T-helper 17 cell (primary cell): ENCODE results near the gene PILRA. TPM values are rescaled to one million over a fixed set of nuclear protein-coding genes. Genes with fewer than 3 reads are reported as not detected.

Experiments used
- ATAC-seq: fragments of 150-1000 bp; cut with Tn5 transposase; 2 replicates; pipeline ENCODE4 v1.10.0; 2021; ENCODE audit warnings: mild to moderate bottlenecking, moderate library complexity
- DNase-seq, 3 donors: peaks; one replicate each; pipeline versions ENCODE4 v3.0.0 to v3.0.0-alpha.2; 2020 to 2021
- H3K9me3 ChIP-seq: one replicate; pipeline ENCODE4 v1.7.0; 2013; ENCODE audit warnings: low read length, mild to moderate bottlenecking; ENCODE audit not compliant: control insufficient read depth, poor library complexity, severe bottlenecking
- H3K27ac Mint-ChIP-seq: one replicate; pipeline ENCODE4 v1.8.0; 2022; ENCODE audit warnings: mild to moderate bottlenecking, moderate library complexity, mixed read lengths
- H3K27me3 Mint-ChIP-seq: one replicate; pipeline ENCODE4 v1.8.0; 2022; ENCODE audit warnings: mixed read lengths
- H3K36me3 Mint-ChIP-seq: one replicate; pipeline ENCODE4 v1.8.0; 2022; ENCODE audit warnings: low read depth, mixed read lengths
- H3K4me1 Mint-ChIP-seq: one replicate; pipeline ENCODE4 v1.8.0; 2022; ENCODE audit warnings: mild to moderate bottlenecking, mixed read lengths
- H3K4me3 Mint-ChIP-seq: one replicate; pipeline ENCODE4 v1.8.0; 2022; ENCODE audit warnings: mild to moderate bottlenecking, moderate library complexity, mixed read lengths
- total RNA-seq, 4 donors: library from RNA in 2 of 4; stranded (reverse) in 2 of 4; gene quantifications; one replicate each; pipeline ENCODE4 v1.2.3 and lab custom pipeline; 2022 to 2026

Gene PILRA
- total RNA-seq, 2 donors from 2014 or later = 3.1 to 14.5 TPM

- peaks cover 7% of the 10 kb centered on the region for H3K27me3 Mint-ChIP-seq
- no peaks in the 10 kb centered on the region for H3K4me1 Mint-ChIP-seq
- no peak overlapping the region for H3K4me3 Mint-ChIP-seq
- no peaks in the 10 kb centered on the region for H3K9me3 ChIP-seq
- H3K27ac Mint-ChIP-seq = no peak overlapping the region
- H3K36me3 Mint-ChIP-seq = peaks cover 6% of the 10 kb centered on the region
- ATAC-seq = no peak
- DNase-seq = no peak
These were observed 45.8 kb downstream of the PILRA start for GRCh38 chr7:100418930-100419659.

- H3K9me3 ChIP-seq = no peaks in the 10 kb centered on the region
- H3K4me3 Mint-ChIP-seq = no peak overlapping the region
- H3K36me3 Mint-ChIP-seq = peaks cover 6% of the 10 kb centered on the region
- DNase-seq (no peak), ATAC-seq (no peak)
- peaks cover 7% of the 10 kb centered on the region for H3K27me3 Mint-ChIP-seq
- no peaks in the 10 kb centered on the region for H3K4me1 Mint-ChIP-seq
- no peak overlapping the region for H3K27ac Mint-ChIP-seq
These were observed 46.5 kb downstream of the PILRA start for GRCh38 chr7:100419660-100420226.

- no peaks in the 10 kb centered on the region for H3K9me3 ChIP-seq
- H3K36me3 Mint-ChIP-seq = no peaks in the 10 kb centered on the region
- DNase-seq (no peak), ATAC-seq (no peak)
- H3K4me1 Mint-ChIP-seq = peaks cover 3% of the 10 kb centered on the region
- no peak overlapping the region for H3K27ac Mint-ChIP-seq
- H3K27me3 Mint-ChIP-seq = no peaks in the 10 kb centered on the region
- H3K4me3 Mint-ChIP-seq = no peak overlapping the region
These were observed 50.0 kb downstream of the PILRA start for GRCh38 chr7:100423315-100423714.

- DNase-seq = no peak
- no peaks in the 10 kb centered on the region for H3K36me3 Mint-ChIP-seq
- H3K4me1 Mint-ChIP-seq = peaks cover 14% of the 10 kb centered on the region
- no peak overlapping the region for H3K27ac Mint-ChIP-seq
- no peaks in the 10 kb centered on the region for H3K27me3 Mint-ChIP-seq
- ATAC-seq = no peak
- H3K9me3 ChIP-seq = no peaks in the 10 kb centered on the region
- H3K4me3 Mint-ChIP-seq = no peak overlapping the region
These were observed 52.1 kb downstream of the PILRA start for GRCh38 chr7:100425347-100425746.

- no peak for ATAC-seq
- Mint-ChIP-seq H3K36me3 (no peaks in the 10 kb centered on the region), H3K4me3 (no peak overlapping the region), H3K27ac (peak overlapping the region; percentile 65), H3K4me1 (peaks cover 20% of the 10 kb centered on the region), H3K27me3 (no peaks in the 10 kb centered on the region)
- H3K9me3 ChIP-seq = no peaks in the 10 kb centered on the region
- DNase-seq = no peak
These were observed 53.2 kb downstream of the PILRA start for GRCh38 chr7:100426516-100426915.

- no peaks in the 10 kb centered on the region for H3K9me3 ChIP-seq
- no peaks in the 10 kb centered on the region for H3K36me3 Mint-ChIP-seq
- peak overlapping the region; percentile 91 for H3K4me3 Mint-ChIP-seq
- H3K4me1 Mint-ChIP-seq = peaks cover 30% of the 10 kb centered on the region
- DNase-seq (no peak), ATAC-seq (no peak)
- no peaks in the 10 kb centered on the region for H3K27me3 Mint-ChIP-seq
- H3K27ac Mint-ChIP-seq = peak overlapping the region; percentile 98
These were observed 54.5 kb downstream of the PILRA start for GRCh38 chr7:100427762-100428198.

- Mint-ChIP-seq H3K36me3 (no peaks in the 10 kb centered on the region), H3K27ac (peak within 1 kb of the TSS; percentile 98), H3K27me3 (no peaks in the 10 kb centered on the region), H3K4me3 (peak within 1 kb of the TSS; percentile 91), H3K4me1 (peaks cover 33% of the 10 kb centered on the region)
- no peaks in the 10 kb centered on the region for H3K9me3 ChIP-seq
- ATAC-seq = peak; percentile 64
- DNase-seq = peak; percentile 90 to 96 (median 94)
These were observed 55.1 kb downstream of the PILRA start, which contains the start of gene ZCWPW1 for GRCh38 chr7:100428199-100428966. ZCWPW1 (minus strand) TSS chr7:100428703; CDS start chr7:100420649, 8,054 bp downstream.

- Mint-ChIP-seq H3K27ac (peak overlapping the region; percentile 98), H3K27me3 (no peaks in the 10 kb centered on the region), H3K4me3 (peak overlapping the region; percentile 91), H3K36me3 (peaks cover 3% of the 10 kb centered on the region), H3K4me1 (peaks cover 38% of the 10 kb centered on the region)
- no peaks in the 10 kb centered on the region for H3K9me3 ChIP-seq
- peak; percentile 68 for ATAC-seq
- peak; percentile 100 for DNase-seq
These were observed 55.8 kb downstream of the PILRA start for GRCh38 chr7:100428967-100429636.

- Mint-ChIP-seq H3K4me1 (peaks cover 44% of the 10 kb centered on the region), H3K27ac (peak within 1 kb of the TSS; percentile 98), H3K27me3 (no peaks in the 10 kb centered on the region), H3K4me3 (peak within 1 kb of the TSS; percentile 91), H3K36me3 (peaks cover 3% of the 10 kb centered on the region)
- peak; percentile 91 to 95 (median 94) for DNase-seq
- H3K9me3 ChIP-seq = no peaks in the 10 kb centered on the region
- peak; percentile 45 for ATAC-seq
These were observed 56.6 kb downstream of the PILRA start, which contains the start of gene MEPCE for GRCh38 chr7:100429637-100430492. MEPCE (plus strand) TSS chr7:100429831; CDS start chr7:100430019, 188 bp downstream.

GRCh38 chr7:100430493-100431285 is 57.4 kb downstream of the PILRA start:
- Mint-ChIP-seq H3K4me3 (peak overlapping the region; percentile 91), H3K36me3 (peaks cover 3% of the 10 kb centered on the region), H3K4me1 (peaks cover 48% of the 10 kb centered on the region), H3K27me3 (no peaks in the 10 kb centered on the region), H3K27ac (peak overlapping the region; percentile 98)
- no peaks in the 10 kb centered on the region for H3K9me3 ChIP-seq
- DNase-seq = no peak
- no peak for ATAC-seq

- peak overlapping the region; percentile 98 for H3K27ac Mint-ChIP-seq
- H3K27me3 Mint-ChIP-seq = no peaks in the 10 kb centered on the region
- peak overlapping the region; percentile 91 for H3K4me3 Mint-ChIP-seq
- DNase-seq (no peak), ATAC-seq (no peak)
- H3K4me1 Mint-ChIP-seq = peaks cover 50% of the 10 kb centered on the region
- H3K9me3 ChIP-seq = no peaks in the 10 kb centered on the region
- peaks cover 5% of the 10 kb centered on the region for H3K36me3 Mint-ChIP-seq
These were observed 58.0 kb downstream of the PILRA start for GRCh38 chr7:100431286-100431735.
